ENCODE data around the gene TIMP1. TPM values are rescaled to one million over a fixed set of nuclear protein-coding genes. Genes with fewer than 3 reads are reported as not detected.

The TIMP1 gene
- total RNA-seq: 10 to 100 TPM; 81.7 to 97.1 TPM

GRCh38 chrX:47581731-47582647 is at the start of gene TIMP1:
Gene TIMP1 (plus strand): TSS chrX:47582436. CDS start chrX:47583416, 980 bp downstream.
- CTCF ChIA-PET: interaction anchor here (0.5 to 0.6 kb wide), 3 partner anchors 112 to 462 kb away, joined by 3 to 6 read pairs (median 3); no protein-coding TSS in a partner anchor
- peaks cover 42% of the 10 kb centered on the region for H3K4me1 Mint-ChIP-seq
- POLR2A ChIA-PET: interaction anchor here (0.6 kb wide), 1 partner anchor 26 kb away, joined by 3 read pairs; no protein-coding TSS in a partner anchor

DNA sequence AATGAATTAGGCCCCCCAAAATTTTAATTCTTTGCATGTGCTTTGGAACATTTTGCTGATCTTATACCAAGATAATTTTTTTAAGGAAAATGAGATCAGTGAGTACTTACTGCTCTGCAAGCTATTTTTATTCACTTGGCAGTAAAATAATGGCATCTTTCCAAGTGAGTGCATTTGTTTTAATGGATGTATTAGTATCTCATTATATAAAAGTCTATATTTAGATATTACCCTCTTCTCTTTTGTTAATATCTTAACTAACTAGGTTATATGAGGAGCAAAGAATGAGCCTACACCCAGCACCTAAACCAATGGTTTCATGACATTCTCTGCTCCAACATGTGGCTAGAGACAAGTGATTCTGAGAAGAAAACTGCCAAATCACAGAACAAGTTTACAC is 42.4 kb upstream of the TIMP1 start:
- Mint-ChIP-seq H3K27ac (no peak overlapping the region), H3K9me3 (no peaks in the 10 kb centered on the region), H3K4me1 (no peaks in the 10 kb centered on the region), H3K27me3 (no peaks in the 10 kb centered on the region), H3K36me3 (ENCODE audit: low read depth) (no peaks in the 10 kb centered on the region), H3K4me3 (no peak overlapping the region)
- POLR2A ChIA-PET: no interaction called here
- no peak for DNase-seq
- CTCF ChIA-PET: interaction anchor here (0.6 to 2.9 kb wide), 2 partner anchors 16 to 22 kb away, joined by 3 to 8 read pairs; no protein-coding TSS in a partner anchor

More at GRCh38 chrX:47581731-47582647, at the start of gene TIMP1:
- no peaks in the 10 kb centered on the region for H3K27me3 Mint-ChIP-seq
- peak within 1 kb of the TSS; percentile 78 for H3K27ac Mint-ChIP-seq
- H3K36me3 Mint-ChIP-seq (ENCODE audit: low read depth): peaks cover 7% of the 10 kb centered on the region
- no peaks in the 10 kb centered on the region for H3K9me3 Mint-ChIP-seq
- DNase-seq: peak; percentile 82
- H3K4me3 Mint-ChIP-seq: peak within 1 kb of the TSS; percentile 55

DNA sequence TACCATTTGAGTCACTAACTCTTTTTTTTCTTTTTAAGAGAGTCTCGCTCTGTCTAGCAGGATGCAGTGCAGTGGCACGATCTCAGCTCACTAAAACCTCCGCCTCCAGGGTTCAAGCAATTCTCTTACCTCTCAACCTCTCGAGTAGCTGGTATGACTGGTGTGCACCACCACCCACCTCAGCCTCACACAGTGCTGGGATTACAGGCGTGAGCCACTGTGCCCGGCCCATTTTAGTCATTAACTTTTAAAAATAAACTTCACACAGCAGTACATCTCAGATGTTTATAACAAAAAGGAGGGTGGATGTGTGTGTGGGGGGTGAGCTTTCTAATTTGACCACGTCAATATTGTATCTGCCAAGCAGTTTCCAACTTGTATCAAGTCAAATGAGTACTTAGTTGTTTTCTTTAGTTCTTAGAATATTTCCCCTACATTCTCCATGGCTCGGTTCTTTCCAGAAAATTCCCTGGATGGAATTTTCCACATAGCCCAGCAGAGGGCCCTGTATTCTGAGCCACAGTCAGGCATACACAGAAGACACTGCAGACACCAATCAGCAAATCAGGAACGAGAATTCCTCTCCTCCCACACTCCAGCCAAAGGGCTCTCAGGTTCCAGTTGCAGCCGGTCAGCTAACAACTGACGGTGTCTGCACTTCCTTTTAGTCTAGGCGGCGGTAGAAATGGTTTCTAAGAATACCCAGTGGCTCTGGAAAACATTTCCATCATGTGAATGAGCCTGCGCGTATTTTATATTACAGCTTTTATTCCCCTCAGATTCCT is 41.3 kb upstream of the TIMP1 start:
- CTCF ChIA-PET: interaction anchor here (0.6 to 2.9 kb wide), 2 partner anchors 18 to 102 kb away, joined by 5 to 8 read pairs; no protein-coding TSS in a partner anchor
- H3K9me3 Mint-ChIP-seq: no peaks in the 10 kb centered on the region
- POLR2A ChIA-PET: no interaction called here

DNA sequence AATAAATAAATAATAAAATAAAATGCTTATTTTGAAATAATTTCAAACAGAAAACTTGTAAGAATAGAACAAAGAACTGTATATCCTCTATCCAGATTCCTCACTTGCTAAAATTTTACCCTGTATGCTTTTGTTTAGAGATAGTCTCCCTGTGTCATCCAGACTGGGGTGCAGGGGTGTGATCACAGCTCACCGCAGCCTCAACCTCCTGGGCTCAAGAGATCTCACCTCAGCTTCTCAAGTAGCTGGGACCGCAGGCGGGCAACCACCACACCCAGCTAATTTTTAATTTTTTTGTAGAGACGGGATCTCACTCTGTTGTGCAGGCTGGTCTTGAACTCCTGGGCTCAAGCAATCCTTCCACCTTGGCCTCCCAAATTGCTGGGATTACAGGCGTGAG is 38.7 kb upstream of the TIMP1 start:
- no peak overlapping the region for H3K4me3 Mint-ChIP-seq
- no peaks in the 10 kb centered on the region for H3K4me1 Mint-ChIP-seq
- ChIA-PET CTCF (no interaction called here), POLR2A (no interaction called here)
- H3K27me3 Mint-ChIP-seq: no peaks in the 10 kb centered on the region
- H3K36me3 Mint-ChIP-seq (ENCODE audit: low read depth): no peaks in the 10 kb centered on the region
- no peaks in the 10 kb centered on the region for H3K9me3 Mint-ChIP-seq
- DNase-seq: no peak
- H3K27ac Mint-ChIP-seq: no peak overlapping the region

More for the DNA sequence above, 41.3 kb upstream of the TIMP1 start:
- Mint-ChIP-seq H3K27me3 (no peaks in the 10 kb centered on the region), H3K36me3 (ENCODE audit: low read depth) (no peaks in the 10 kb centered on the region), H3K27ac (no peak overlapping the region), H3K4me3 (no peak overlapping the region), H3K4me1 (no peaks in the 10 kb centered on the region)
- DNase-seq: no peak

GRCh38 chrX:47556045-47556623 is 26.1 kb upstream of the TIMP1 start:
- ChIA-PET POLR2A (interaction anchor here (0.5 kb wide), 1 partner anchor 26 kb away, joined by 3 read pairs; no protein-coding TSS in a partner anchor), CTCF (interaction anchor here (0.9 kb wide), 1 partner anchor 33 kb away, joined by 3 read pairs; no protein-coding TSS in a partner anchor)
- Mint-ChIP-seq H3K36me3 (ENCODE audit: low read depth) (no peaks in the 10 kb centered on the region), H3K9me3 (no peaks in the 10 kb centered on the region), H3K4me3 (peak overlapping the region; percentile 86), H3K27ac (peak overlapping the region; percentile 89), H3K4me1 (peaks cover 20% of the 10 kb centered on the region), H3K27me3 (no peaks in the 10 kb centered on the region)
- peak; percentile 88 for DNase-seq

DNA sequence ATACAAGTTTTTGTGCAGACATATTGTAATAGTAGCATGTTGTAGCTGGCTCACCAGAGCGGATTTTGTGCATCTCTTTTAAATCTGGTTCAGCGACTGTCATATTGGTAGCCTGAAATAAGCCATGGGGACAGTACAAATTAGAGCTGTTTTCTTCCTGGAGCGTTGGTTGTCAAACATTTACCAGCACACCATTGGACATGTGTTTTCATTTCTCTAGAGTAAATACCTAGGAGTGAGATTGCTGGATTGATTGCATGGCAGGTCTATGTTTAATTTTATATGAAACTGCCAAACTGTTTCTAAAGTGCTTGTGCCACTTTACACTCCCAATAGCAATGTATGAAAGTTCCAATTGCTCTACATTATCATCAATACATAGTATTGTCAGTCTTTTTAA is 23.8 kb upstream of the TIMP1 start:
- H3K36me3 Mint-ChIP-seq (ENCODE audit: low read depth): peaks cover 2% of the 10 kb centered on the region
- no peaks in the 10 kb centered on the region for H3K9me3 Mint-ChIP-seq
- H3K4me3 Mint-ChIP-seq: no peak overlapping the region
- no peak for DNase-seq
- H3K27ac Mint-ChIP-seq: no peak overlapping the region
- ChIA-PET CTCF (no interaction called here), POLR2A (no interaction called here)
- H3K27me3 Mint-ChIP-seq: no peaks in the 10 kb centered on the region
- H3K4me1 Mint-ChIP-seq: peaks cover 28% of the 10 kb centered on the region

- POLR2A ChIA-PET: no interaction called here
- no peaks in the 10 kb centered on the region for H3K27me3 Mint-ChIP-seq
- H3K36me3 Mint-ChIP-seq (ENCODE audit: low read depth): peaks cover 10% of the 10 kb centered on the region
- H3K4me3 Mint-ChIP-seq: peak overlapping the region; percentile 87
- H3K9me3 Mint-ChIP-seq: no peaks in the 10 kb centered on the region
- H3K4me1 Mint-ChIP-seq: peaks cover 39% of the 10 kb centered on the region
- H3K27ac Mint-ChIP-seq: peak overlapping the region; percentile 99
- CTCF ChIA-PET: interaction anchor here (0.6 kb wide), 1 partner anchor 13 kb away, joined by 3 read pairs; no protein-coding TSS in a partner anchor
- no peak for DNase-seq
Measured at GRCh38 chrX:47560179-47560933, 21.9 kb upstream of the TIMP1 start.

- Mint-ChIP-seq H3K9me3 (no peaks in the 10 kb centered on the region), H3K4me3 (peak within 1 kb of the TSS; percentile 87), H3K36me3 (ENCODE audit: low read depth) (peaks cover 11% of the 10 kb centered on the region), H3K27me3 (no peaks in the 10 kb centered on the region), H3K4me1 (peaks cover 36% of the 10 kb centered on the region), H3K27ac (peak within 1 kb of the TSS; percentile 99)
- DNase-seq: peak; percentile 98
- POLR2A ChIA-PET: no interaction called here
- CTCF ChIA-PET: no interaction called here
Measured at GRCh38 chrX:47560934-47561658, 21.1 kb upstream of the TIMP1 start, which contains the start of gene ARAF. Gene ARAF (plus strand): TSS chrX:47561205. CDS start chrX:47562968, 1,763 bp downstream.

GRCh38 chrX:47561659-47562151 is 20.5 kb upstream of the TIMP1 start:
- Mint-ChIP-seq H3K36me3 (ENCODE audit: low read depth) (peaks cover 12% of the 10 kb centered on the region), H3K4me1 (peaks cover 31% of the 10 kb centered on the region), H3K4me3 (peak overlapping the region; percentile 87), H3K9me3 (no peaks in the 10 kb centered on the region), H3K27me3 (no peaks in the 10 kb centered on the region), H3K27ac (peak overlapping the region; percentile 99)
- POLR2A ChIA-PET: no interaction called here
- CTCF ChIA-PET: interaction anchor here (0.6 to 0.7 kb wide), 2 partner anchors 22 to 986 kb away, joined by 3 read pairs; no protein-coding TSS in a partner anchor
- DNase-seq: no peak

DNA sequence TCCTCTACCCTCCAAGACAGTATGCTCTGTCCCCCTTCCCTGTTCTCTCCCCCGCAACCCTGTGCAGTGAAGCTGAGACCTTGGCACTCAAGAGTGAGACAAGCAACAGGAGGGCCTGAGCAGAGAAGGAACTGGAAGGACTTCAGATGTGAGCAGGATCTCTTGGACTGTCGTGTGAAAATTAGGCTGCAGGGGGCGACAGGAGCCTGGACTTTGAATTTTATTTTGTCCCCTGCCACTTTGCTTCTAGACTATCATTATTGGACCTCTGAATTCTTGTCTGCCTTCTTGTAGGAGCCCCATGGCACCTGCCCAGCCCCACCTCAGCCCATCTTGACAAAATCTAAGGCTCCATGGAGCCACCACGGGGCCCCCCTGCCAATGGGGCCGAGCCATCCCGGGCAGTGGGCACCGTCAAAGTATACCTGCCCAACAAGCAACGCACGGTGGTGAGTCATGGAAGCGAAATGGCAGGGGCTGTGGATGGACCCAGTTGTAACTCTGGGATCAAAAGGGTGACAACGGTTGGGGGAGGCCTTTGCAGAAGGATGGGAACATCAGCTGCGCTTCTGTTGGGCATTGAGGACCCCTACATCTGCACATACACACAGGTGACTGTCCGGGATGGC is 19.5 kb upstream of the TIMP1 start:
- H3K27ac Mint-ChIP-seq: peak overlapping the region; percentile 25
- no peaks in the 10 kb centered on the region for H3K27me3 Mint-ChIP-seq
- peak overlapping the region; percentile 87 for H3K4me3 Mint-ChIP-seq
- CTCF ChIA-PET: no interaction called here
- no peaks in the 10 kb centered on the region for H3K9me3 Mint-ChIP-seq
- H3K4me1 Mint-ChIP-seq: peaks cover 30% of the 10 kb centered on the region
- H3K36me3 Mint-ChIP-seq (ENCODE audit: low read depth): peaks cover 14% of the 10 kb centered on the region
- POLR2A ChIA-PET: no interaction called here
- peak; percentile 37 for DNase-seq

GRCh38 chrX:47563801-47564315 is 18.4 kb upstream of the TIMP1 start:
- POLR2A ChIA-PET: no interaction called here
- CTCF ChIA-PET: no interaction called here
- Mint-ChIP-seq H3K27ac (peak overlapping the region; percentile 78), H3K4me1 (peaks cover 30% of the 10 kb centered on the region), H3K9me3 (no peaks in the 10 kb centered on the region), H3K36me3 (ENCODE audit: low read depth) (peaks cover 19% of the 10 kb centered on the region), H3K27me3 (no peaks in the 10 kb centered on the region), H3K4me3 (peak overlapping the region; percentile 47)
- no peak for DNase-seq
